Esophagus muscularis mucosa (tissue), 4 donors: ENCODE results near the gene SDK2. TPM values are rescaled to one million over a fixed set of nuclear protein-coding genes. Genes with fewer than 3 reads are reported as not detected.

Experiments used
- DNase-seq: peaks from one replicate; pipeline ENCODE4 v3.0.0-alpha.2; 2017; ENCODE audit errors: extremely low spot score
- H3K27ac ChIP-seq, 4 donors: fragments of 200-600 bp; sonication (generic); replicated peaks in 1 of 4; 1 replicate in 3 of 4; 2 replicates in 1 of 4; pipeline ENCODE4 v1.5.1; 2016 to 2019; ENCODE audit warnings: mild to moderate bottlenecking in 1 of 4
- H3K27me3 ChIP-seq, 4 donors: fragments of 200-600 bp; sonication (generic); one replicate each; pipeline versions ENCODE4 v1.5.1 to v1.6.0; 2016 to 2019
- H3K36me3 ChIP-seq, 4 donors: fragments of 200-600 bp; sonication (generic); one replicate each; pipeline ENCODE4 v1.5.1; 2016 to 2019
- H3K4me1 ChIP-seq, 4 donors: fragments of 200-600 bp; sonication (generic); one replicate each; pipeline ENCODE4 v1.5.1; 2016 to 2019
- H3K4me3 ChIP-seq, 4 donors: fragments of 200-600 bp; sonication (generic); 1 replicate in 2 of 4; 2 replicates in 2 of 4; pipeline ENCODE4 v1.5.1; 2016 to 2019; ENCODE audit warnings: mild to moderate bottlenecking in 4 of 4, moderate library complexity in 1 of 4
- H3K9me3 ChIP-seq, 4 donors: fragments of 200-600 bp; sonication (generic); 1 replicate in 3 of 4; 2 replicates in 1 of 4; pipeline ENCODE4 v1.5.1; 2016 to 2019
- CTCF ChIP-seq, 3 experiments: fragments of 200-600 bp in 2 of 3; fragments of 450-650 bp in 1 of 3; sonication (generic) in 2 of 3; IDR thresholded peaks; one replicate each; pipeline ENCODE4 v1.5.1; 2017 to 2019; ENCODE audit warnings: antibody characterized with exemption in 3 of 3, mild to moderate bottlenecking in 2 of 3, moderate library complexity in 1 of 3
- EP300 ChIP-seq: sonication (generic); formaldehyde crosslinking; IDR thresholded peaks from one replicate; pipeline ENCODE4 v1.6.1; 2017; ENCODE audit warnings: antibody characterized with exemption
- POLR2A ChIP-seq: fragments of 450-650 bp; IDR thresholded peaks from one replicate; pipeline ENCODE4 v1.6.1; 2017; ENCODE audit warnings: antibody characterized with exemption, moderate library complexity, mild to moderate bottlenecking, low read depth
- POLR2AphosphoS5 ChIP-seq, 2 donors: sonication (generic); formaldehyde crosslinking; IDR thresholded peaks; one replicate each; pipeline ENCODE4 v1.6.1; 2017; ENCODE audit warnings: antibody characterized with exemption in 2 of 2
- WGBS: methylation state at CpG from one replicate; pipeline ENCODE4 v1.1.5; 2018; 5-methylcytosine and 5-hydroxymethylcytosine counted together
- intact Hi-C: fragments of 100-400 bp; cut with DNase I; formaldehyde crosslinking; loops from one replicate; pipeline ENCODE4 v1.15.1; 2023
- total RNA-seq, 4 donors: library from RNA; depleted of rRNA; stranded (reverse); fragments of >200 nt; gene quantifications; one replicate each; pipeline versions ENCODE4 v1.1.0 to v1.2.1, GENCODE V29; 2016

The SDK2 gene
- total RNA-seq, 4 donors from 2014 or later, result 0.42 to 2.0 (median 1.2) TPM

- H3K9me3 ChIP-seq, result no peaks in the 10 kb centered on the region
- H3K27me3 ChIP-seq, result peaks cover 0 to 38% (median 0%) of the 10 kb centered on the region in 4 donors
- WGBS, result 85% methylated on average over 4 of the region's 7 CpGs
- no peaks in the 10 kb centered on the region for H3K4me1 ChIP-seq
- H3K27ac ChIP-seq, result no peak overlapping the region
- H3K4me3 ChIP-seq, result no peak overlapping the region
- H3K36me3 ChIP-seq, result no peaks in the 10 kb centered on the region
- no peak for TF ChIP-seq POLR2AphosphoS5 (IDR thresholded peaks at IDR 0.05)
- intact Hi-C loops, result no loop called here
- DNase-seq, result no peak
Observed at GRCh38 chr17:73609758-73610157, 34.5 kb downstream of the SDK2 start.

- Histone ChIP-seq H3K4me3 (no peak overlapping the region), H3K36me3 (no peaks in the 10 kb centered on the region), H3K4me1 (no peaks in the 10 kb centered on the region), H3K27ac (no peak overlapping the region), H3K9me3 (no peaks in the 10 kb centered on the region), H3K27me3 (peaks cover 0 to 38% (median 0%) of the 10 kb centered on the region in 4 donors)
- WGBS, result 76% methylated on average over 5 of the region's 5 CpGs
- DNase-seq, result no peak
- TF ChIP-seq CTCF (IDR thresholded peaks at IDR 0.05) (no peak), EP300 (no peak), POLR2A (no peak), POLR2AphosphoS5 (IDR thresholded peaks at IDR 0.05) (no peak)
- intact Hi-C loops, result no loop called here
Observed at GRCh38 chr17:73609060-73609459, 35.2 kb downstream of the SDK2 start.

- no peaks in the 10 kb centered on the region for H3K36me3 ChIP-seq
- no peak overlapping the region for H3K27ac ChIP-seq
- WGBS, result 90% methylated on average over 8 of the region's 8 CpGs
- H3K4me1 ChIP-seq, result peaks cover 0 to under 1% (median 0%) of the 10 kb centered on the region in 4 donors
- TF ChIP-seq EP300 (no peak), CTCF (IDR thresholded peaks at IDR 0.05) (no peak), POLR2AphosphoS5 (IDR thresholded peaks at IDR 0.05) (no peak), POLR2A (no peak)
- no peaks in the 10 kb centered on the region for H3K9me3 ChIP-seq
- H3K4me3 ChIP-seq, result no peak overlapping the region
- peaks cover 0 to 16% (median 0%) of the 10 kb centered on the region in 4 donors for H3K27me3 ChIP-seq
- DNase-seq, result no peak
- intact Hi-C loops, result no loop called here
Observed at GRCh38 chr17:73605444-73605843, 38.8 kb downstream of the SDK2 start.

- H3K9me3 ChIP-seq, result no peaks in the 10 kb centered on the region
- DNase-seq, result no peak
- peaks cover 0 to 13% (median 0%) of the 10 kb centered on the region in 4 donors for H3K27me3 ChIP-seq
- H3K4me3 ChIP-seq, result no peak overlapping the region
- WGBS, result 93% methylated on average over 7 of the region's 7 CpGs
- no peak overlapping the region for H3K27ac ChIP-seq
- intact Hi-C loops, result no loop called here
- H3K4me1 ChIP-seq, result peaks cover 0 to 5% (median 0%) of the 10 kb centered on the region in 4 donors
- no peak for TF ChIP-seq POLR2A
- no peak for TF ChIP-seq CTCF (IDR thresholded peaks at IDR 0.05)
- no peak for TF ChIP-seq EP300
- TF ChIP-seq POLR2AphosphoS5 (IDR thresholded peaks at IDR 0.05), result no peak
- H3K36me3 ChIP-seq, result no peaks in the 10 kb centered on the region
Observed at GRCh38 chr17:73604476-73604875, 39.8 kb downstream of the SDK2 start.

- H3K4me3 ChIP-seq, result no peak overlapping the region
- H3K9me3 ChIP-seq, result no peaks in the 10 kb centered on the region
- no peak for DNase-seq
- H3K27me3 ChIP-seq, result peaks cover 0 to 13% (median 0%) of the 10 kb centered on the region in 4 donors
- 89% methylated on average over 10 of the region's 20 CpGs for WGBS
- peaks cover 0 to 5% (median 0%) of the 10 kb centered on the region in 4 donors for H3K4me1 ChIP-seq
- TF ChIP-seq CTCF (IDR thresholded peaks at IDR 0.05) (no peak), POLR2A (no peak), EP300 (no peak), POLR2AphosphoS5 (IDR thresholded peaks at IDR 0.05) (no peak)
- H3K27ac ChIP-seq, result no peak overlapping the region
- intact Hi-C loops, result no loop called here
- no peaks in the 10 kb centered on the region for H3K36me3 ChIP-seq
Observed at GRCh38 chr17:73603971-73604370, 40.3 kb downstream of the SDK2 start.
